K562 (cell line): Measurements from ENCODE around the gene MYH7. TPM values are rescaled to one million over a fixed set of nuclear protein-coding genes. Genes with fewer than 3 reads are reported as not detected.

Experiments used
- ATAC-seq: fragments of 200-7000 bp; cut with Tn5 transposase; 3 replicates; pipeline ENCODE4 v1.9.1; 2020; ENCODE audit warnings: moderate library complexity
- BruUV-seq: library from RNA; stranded (reverse); fragments of 400-500 nt; replicated peaks from 2 replicates; lab custom pipeline; 2021; lab: Mats Ljungman, UMichigan
- CTCF ChIA-PET: fragments of 300-600 bp; formaldehyde crosslinking; extraction: SDS; loops from one replicate; lab custom pipeline; 2021; ENCODE audit warnings: low intra/inter-chr PET ratio; lab: Yijun Ruan, JAX
- POLR2A ChIA-PET: fragments of 300-600, 350-650 bp; sonication (Branson Sonifier 250); formaldehyde crosslinking; extraction: SDS; loops from one replicate; lab custom pipeline; 2021; ENCODE audit warnings: antibody characterized with exemption, inconsistent platforms; lab: Yijun Ruan, JAX
- DNase-seq, 4 experiments: peaks; one replicate each; pipeline versions ENCODE4 v3.0.0 to v3.0.0-alpha.2; 2011 to 2018; ENCODE audit warnings: low spot score in 3 of 4, mixed read lengths in 3 of 4; ENCODE audit errors: extremely low read depth in 1 of 4
- FAIRE-seq: peaks from 2 replicates; lab custom pipeline; 2011; peaks lifted over from hg19 to GRCh38; lab: Jason Lieb, UNC
- H2AFZ ChIP-seq: 2 replicates; pipeline ENCODE4 v1.6.0; 2011; ENCODE audit warnings: low read depth, low read length, control low read depth, inconsistent platforms
- H3K27ac ChIP-seq: fragments of 200-600 bp; 3 replicates; pipeline ENCODE4 v1.8.0; 2011; ENCODE audit warnings: low read depth, mild to moderate bottlenecking, control low read depth, inconsistent platforms, low read length, moderate library complexity, mixed read lengths; ENCODE audit errors: extremely low read depth
- H3K27me3 ChIP-seq, 2 experiments: fragments of 300-600 bp in 1 of 2; 2 replicates in 1 of 2; 3 replicates in 1 of 2; pipeline versions ENCODE4 v1.6.0 to v1.8.0; 2011; ENCODE audit warnings: inconsistent platforms in 2 of 2, low read length in 2 of 2, mild to moderate bottlenecking in 1 of 2, mixed read lengths in 1 of 2, moderate library complexity in 1 of 2; ENCODE audit not compliant: control insufficient read depth in 2 of 2, insufficient read depth in 2 of 2
- H3K36me3 ChIP-seq: fragments of 300-600 bp; 3 replicates; pipeline ENCODE4 v1.8.0; 2011; ENCODE audit warnings: mild to moderate bottlenecking, low read length, inconsistent platforms; ENCODE audit not compliant: control insufficient read depth, insufficient read depth
- H3K4me1 ChIP-seq, 2 experiments: fragments of 200-600 bp in 1 of 2; replicated peaks in 1 of 2; 2 replicates in 1 of 2; 3 replicates in 1 of 2; pipeline versions ENCODE4 v1.5.1 to v1.8.0; 2011; ENCODE audit warnings: inconsistent platforms in 2 of 2, low read length in 2 of 2, mild to moderate bottlenecking in 1 of 2, mixed read lengths in 1 of 2, moderate library complexity in 1 of 2; ENCODE audit not compliant: control insufficient read depth in 2 of 2, insufficient read depth in 2 of 2
- H3K4me2 ChIP-seq: 2 replicates; pipeline ENCODE4 v1.6.1; 2011; ENCODE audit warnings: low read length, control low read depth, inconsistent platforms, mixed read lengths; ENCODE audit not compliant: insufficient read depth
- H3K4me3 ChIP-seq: fragments of 200-600 bp; sonication (generic), shearing (Covaris generic); 2 replicates; pipeline ENCODE4 v1.5.1; 2016; ENCODE audit warnings: control low read depth, inconsistent platforms
- H3K79me2 ChIP-seq: fragments of 200-600 bp; 3 replicates; pipeline ENCODE4 v1.8.0; 2011; ENCODE audit warnings: low read length, inconsistent platforms; ENCODE audit not compliant: control insufficient read depth, insufficient read depth
- H3K9ac ChIP-seq, 2 experiments: 2 replicates each; pipeline versions ENCODE4 v1.6.0 to v1.6.1; 2011; ENCODE audit warnings: low read depth in 2 of 2, low read length in 2 of 2, control low read depth in 1 of 2, inconsistent platforms in 1 of 2, mild to moderate bottlenecking in 1 of 2, mixed read lengths in 1 of 2; ENCODE audit not compliant: insufficient read depth in 1 of 2
- H3K9me1 ChIP-seq: one replicate; pipeline ENCODE4 v1.6.0; 2011; ENCODE audit warnings: inconsistent platforms, mild to moderate bottlenecking, low read length, moderate library complexity; ENCODE audit not compliant: control insufficient read depth, insufficient read depth
- H3K9me3 ChIP-seq: replicated peaks from 2 replicates; pipeline ENCODE4 v1.5.1; 2011; ENCODE audit warnings: low read depth, low read length, inconsistent platforms; ENCODE audit not compliant: control insufficient read depth, insufficient read depth
- H4K20me1 ChIP-seq: replicated peaks from 2 replicates; pipeline ENCODE4 v1.6.1; 2011; ENCODE audit warnings: low read length, inconsistent platforms, mixed read lengths; ENCODE audit not compliant: control insufficient read depth, insufficient read depth
- CBFA2T2 ChIP-seq: fragments of 450-650 bp; conservative IDR thresholded peaks from 2 replicates; pipeline ENCODE4 v1.6.1; 2017; ENCODE audit warnings: mild to moderate bottlenecking
- CEBPG ChIP-seq, 3 experiments: fragments of 200-800 bp in 1 of 3; sonication (Bioruptor generic) in 1 of 3; sonication (generic) in 1 of 3; formaldehyde crosslinking in 1 of 3; IDR thresholded peaks in 2 of 3; conservative IDR thresholded peaks in 1 of 3; 2 replicates each; pipeline versions ENCODE4 v1.6.1 to v1.8.0; 2016 to 2022; ENCODE audit warnings: missing compliant biosample characterization in 2 of 3, missing genetic modification characterization in 2 of 3, mild to moderate bottlenecking in 1 of 3, missing genetic modification reagents in 1 of 3
- FOXA1 ChIP-seq: fragments of 450-650 bp; IDR thresholded peaks from 2 replicates; pipeline ENCODE4 v1.6.1; 2016; ENCODE audit warnings: mild to moderate bottlenecking, borderline replicate concordance
- HNRNPL ChIP-seq: fragments of 200-400 bp; formaldehyde crosslinking; IDR thresholded peaks from 2 replicates; pipeline ENCODE4 v1.6.1; 2017; ENCODE audit warnings: low read depth, mild to moderate bottlenecking, low read length
- SMC3 ChIP-seq: conservative IDR thresholded peaks from 2 replicates; pipeline ENCODE4 v1.6.1; 2011; ENCODE audit warnings: low read depth, low read length, improper control_type of control experiment; ENCODE audit not compliant: insufficient read depth
- ZNF143 ChIP-seq: sonication (generic); formaldehyde crosslinking; IDR thresholded peaks from 2 replicates; pipeline ENCODE4 v1.9.0; 2022; ENCODE audit warnings: mild to moderate bottlenecking, missing genetic modification reagents
- ZNF318 ChIP-seq, 2 experiments: fragments of 450-650 bp; IDR thresholded peaks; 2 replicates each; pipeline ENCODE4 v1.6.1; 2016; ENCODE audit warnings: mild to moderate bottlenecking in 2 of 2, borderline replicate concordance in 1 of 2, low read depth in 1 of 2, moderate library complexity in 1 of 2
- ZNF780A ChIP-seq: fragments of 250-450 bp; sonication (Bioruptor Pico); IDR thresholded peaks from 2 replicates; pipeline ENCODE4 v1.5.0; 2021; ENCODE audit warnings: mild to moderate bottlenecking
- whole genome bisulfite sequencing: fragments of 100-300 bp; shearing (Covaris generic); methylation state at CpG from one replicate; pipeline ENCODE4 v1.1.6; 2016; ENCODE audit warnings: low coverage, mixed read lengths; ENCODE audit not compliant: insufficient coverage; ENCODE audit errors: missing lambda C conversion rate; 5-methylcytosine and 5-hydroxymethylcytosine counted together
- in situ Hi-C: fragments of 300-500 bp; cut with MboI; formaldehyde crosslinking; loops from 4 replicates; pipeline ENCODE4 v1.15.0; 2018; ENCODE audit warnings: inconsistent platforms, mixed read lengths
- intact Hi-C: fragments of 100-400 bp; cut with micrococcal nuclease; formaldehyde crosslinking; loops from 2 replicates; pipeline ENCODE4 v1.14.2; 2022
- polyA plus RNA-seq, 8 experiments: library from polyadenylated mRNA; depleted of rRNA in 4 of 8; stranded (reverse) in 5 of 8; unstranded in 3 of 8; fragments of >200 nt; fragmentation: Nextera tagmentation in 2 of 8; fragmentation: Illumina TruSeq in 1 of 8; extraction: Ambion mirVana in 2 of 8; extraction: Trizol in 1 of 8; gene quantifications; 2 replicates each; pipeline versions ENCODE4 v1.2.1 to v1.2.3, GENCODE V29; 2011 to 2014; ENCODE audit warnings: inconsistent platforms in 1 of 8, missing spikeins in 1 of 8
- total RNA-seq, 7 experiments: library from RNA; depleted of rRNA in 6 of 7; stranded (reverse); fragments of >200 nt in 6 of 7; fragmentation: Illumina TruSeq in 2 of 7; extraction: Trizol in 2 of 7; gene quantifications; 2 replicates each; pipeline versions ENCODE4 v1.2.1 to v1.2.3, GENCODE V29; 2011 to 2021; ENCODE audit warnings: low replicate concordance in 1 of 7
- TF ChIP-seq, protein P1 (sequence below): fragments of 450-650 bp; conservative IDR thresholded peaks from 2 replicates; pipeline ENCODE4 v1.6.1; 2016; ENCODE audit warnings: missing genetic modification characterization, low read depth, mild to moderate bottlenecking, missing compliant biosample characterization, moderate library complexity
- TF ChIP-seq, protein P2 (sequence below): sonication (generic); formaldehyde crosslinking; IDR thresholded peaks from 2 replicates; pipeline ENCODE4 v1.8.0; 2022; ENCODE audit warnings: mild to moderate bottlenecking, low read depth, missing genetic modification reagents

MYH7 gene
- total and polyA plus RNA-seq, 9 of the 15 experiments (the other 6 are each of a cell fraction or from before 2014, with no cell fraction given): not detected

- TF ChIP-seq CEBPG (CRISPR knock-in tag; IDR thresholded peaks at IDR 0.05) (no peak), CEBPG (tag; conservative IDR thresholded peaks at IDR 0.05 in 1 of 2, IDR thresholded peaks at IDR 0.05 in 1 of 2) (no peak)
- TF ChIP-seq, all 486 proteins: peak for 0
Observed at GRCh38 chr14:23372509-23372908, 63.0 kb downstream of the MYH7 start, which contains the start of gene IL25 (continued).

DNA sequence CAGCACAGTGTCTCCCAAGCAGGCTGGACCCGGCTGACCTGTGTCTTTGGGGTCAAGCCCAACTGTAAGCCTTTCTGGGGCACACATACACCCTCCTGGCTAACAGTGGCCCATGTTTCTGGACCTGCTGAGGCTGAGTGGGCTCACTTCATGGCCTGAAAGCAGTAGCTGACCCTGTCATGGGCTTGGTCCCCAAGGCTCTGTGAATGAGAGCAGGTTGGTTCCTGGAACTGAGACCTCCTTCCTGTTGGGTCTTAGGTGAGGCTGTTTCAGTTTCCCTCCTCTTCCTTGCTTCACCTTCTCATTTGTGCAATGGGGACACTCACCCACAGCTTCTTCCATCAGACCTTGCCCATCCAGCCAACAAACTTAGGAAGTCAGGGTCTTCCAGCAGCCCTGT lies 63.6 kb downstream of the MYH7 start:
- H4K20me1 ChIP-seq: no peaks in the 10 kb centered on the region; the same call in 1 of the 2 replicates
- H3K4me1 ChIP-seq: peaks cover 0 to 5% of the 10 kb centered on the region in 2 experiments; a peak in 3 of 5 replicates
- no peak overlapping the region for H3K4me3 ChIP-seq
- WGBS: 0% methylated on average over 1 of the region's 1 CpG
- H3K9ac ChIP-seq: no peak overlapping the region
- no peaks in the 10 kb centered on the region for H3K36me3 ChIP-seq
- ChIA-PET POLR2A (no interaction called here), CTCF (no interaction called here)
- intact Hi-C loops: no loop called here
- FAIRE-seq: no peak
- peaks cover 4 to 24% of the 10 kb centered on the region in 2 experiments; a peak in 3 of 5 replicates for H3K27me3 ChIP-seq
- H3K79me2 ChIP-seq: no peaks in the 10 kb centered on the region
- no peak overlapping the region for H2AFZ ChIP-seq
- in situ Hi-C loops: no loop called here
- H3K4me2 ChIP-seq: no peak overlapping the region
- no peak overlapping the region for H3K27ac ChIP-seq
- no peak for ATAC-seq
- no peaks in the 10 kb centered on the region for H3K9me1 ChIP-seq
- BruUV-seq: no TSS peak
- no peaks in the 10 kb centered on the region for H3K9me3 ChIP-seq
- DNase-seq: no peak
- TF ChIP-seq, protein P1, sequence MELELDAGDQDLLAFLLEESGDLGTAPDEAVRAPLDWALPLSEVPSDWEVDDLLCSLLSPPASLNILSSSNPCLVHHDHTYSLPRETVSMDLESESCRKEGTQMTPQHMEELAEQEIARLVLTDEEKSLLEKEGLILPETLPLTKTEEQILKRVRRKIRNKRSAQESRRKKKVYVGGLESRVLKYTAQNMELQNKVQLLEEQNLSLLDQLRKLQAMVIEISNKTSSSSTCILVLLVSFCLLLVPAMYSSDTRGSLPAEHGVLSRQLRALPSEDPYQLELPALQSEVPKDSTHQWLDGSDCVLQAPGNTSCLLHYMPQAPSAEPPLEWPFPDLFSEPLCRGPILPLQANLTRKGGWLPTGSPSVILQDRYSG: no peak
- TF ChIP-seq FOXA1 (no peak), ZNF318 (IDR thresholded peaks at IDR 0.05; ENCODE audit: borderline replicate concordance in 1 of 2, low read depth in 1 of 2) (no peak), ZNF780A (CRISPR knock-in tag) (no peak), HNRNPL (no peak), CBFA2T2 (no peak), SMC3 (no peak), ZNF143 (CRISPR knock-in tag) (no peak)
- TF ChIP-seq, protein P2, sequence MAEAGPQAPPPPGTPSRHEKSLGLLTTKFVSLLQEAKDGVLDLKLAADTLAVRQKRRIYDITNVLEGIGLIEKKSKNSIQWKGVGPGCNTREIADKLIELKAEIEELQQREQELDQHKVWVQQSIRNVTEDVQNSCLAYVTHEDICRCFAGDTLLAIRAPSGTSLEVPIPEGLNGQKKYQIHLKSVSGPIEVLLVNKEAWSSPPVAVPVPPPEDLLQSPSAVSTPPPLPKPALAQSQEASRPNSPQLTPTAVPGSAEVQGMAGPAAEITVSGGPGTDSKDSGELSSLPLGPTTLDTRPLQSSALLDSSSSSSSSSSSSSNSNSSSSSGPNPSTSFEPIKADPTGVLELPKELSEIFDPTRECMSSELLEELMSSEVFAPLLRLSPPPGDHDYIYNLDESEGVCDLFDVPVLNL: no peak
